ENCODE results near the gene WDSUB1. TPM values are rescaled to one million over a fixed set of nuclear protein-coding genes. Genes with fewer than 3 reads are reported as not detected.

WDSUB1 gene
- total RNA-seq, 1 donor from 2014 or later: not detected

GRCh38 chr2:159279700-159280099 is 6.8 kb downstream of the WDSUB1 start:
- Histone ChIP-seq H3K4me3 (no peak overlapping the region), H3K27me3 (no peaks in the 10 kb centered on the region), H3K27ac (no peak overlapping the region), H3K9me3 (no peaks in the 10 kb centered on the region), H3K4me1 (no peaks in the 10 kb centered on the region), H3K36me3 (peaks cover 0 to 19% of the 10 kb centered on the region in 2 donors)
- intact Hi-C loops (cut with DNase I): no loop called here
- DNase-seq (ENCODE audit: low spot score in 2 of 2): no peak
- TF ChIP-seq CTCF (IDR thresholded peaks at IDR 0.05): no peak

- no peak for DNase-seq (ENCODE audit: low spot score in 2 of 2)
- H3K4me3 ChIP-seq: no peak overlapping the region
- H3K4me1 ChIP-seq: no peaks in the 10 kb centered on the region
- H3K27ac ChIP-seq: no peak overlapping the region
- TF ChIP-seq CTCF (IDR thresholded peaks at IDR 0.05): no peak
- H3K9me3 ChIP-seq: no peaks in the 10 kb centered on the region
- H3K36me3 ChIP-seq: peaks cover 8 to 16% of the 10 kb centered on the region in 2 donors
- intact Hi-C loops (cut with DNase I): no loop called here
- H3K27me3 ChIP-seq: no peaks in the 10 kb centered on the region
These were observed 11.4 kb downstream of the WDSUB1 start for GRCh38 chr2:159275111-159275510.

GRCh38 chr2:159272156-159272555 is 14.3 kb downstream of the WDSUB1 start:
- no peak overlapping the region for H3K4me3 ChIP-seq
- H3K27me3 ChIP-seq: no peaks in the 10 kb centered on the region
- H3K9me3 ChIP-seq: no peaks in the 10 kb centered on the region
- H3K4me1 ChIP-seq: no peaks in the 10 kb centered on the region
- intact Hi-C loops (cut with DNase I): no loop called here
- TF ChIP-seq CTCF (IDR thresholded peaks at IDR 0.05): no peak
- no peak for DNase-seq (ENCODE audit: low spot score in 2 of 2)
- peaks cover 8 to 10% of the 10 kb centered on the region in 2 donors for H3K36me3 ChIP-seq
- H3K27ac ChIP-seq: no peak overlapping the region

- Histone ChIP-seq H3K4me3 (no peak overlapping the region), H3K27me3 (no peaks in the 10 kb centered on the region), H3K27ac (no peak overlapping the region), H3K9me3 (no peaks in the 10 kb centered on the region), H3K4me1 (no peaks in the 10 kb centered on the region), H3K36me3 (peaks cover 8 to 10% of the 10 kb centered on the region in 2 donors)
- no peak for DNase-seq (ENCODE audit: low spot score in 2 of 2)
- intact Hi-C loops (cut with DNase I): no loop called here
- TF ChIP-seq CTCF (IDR thresholded peaks at IDR 0.05): no peak
These were observed 15.6 kb downstream of the WDSUB1 start for GRCh38 chr2:159270744-159271379.

GRCh38 chr2:159267921-159268320 is 18.6 kb downstream of the WDSUB1 start:
- no peak for DNase-seq (ENCODE audit: low spot score in 2 of 2)
- no peak overlapping the region for H3K4me3 ChIP-seq
- peaks cover 6 to 10% of the 10 kb centered on the region in 2 donors for H3K36me3 ChIP-seq
- H3K27me3 ChIP-seq: no peaks in the 10 kb centered on the region
- TF ChIP-seq CTCF (IDR thresholded peaks at IDR 0.05): no peak
- no peaks in the 10 kb centered on the region for H3K9me3 ChIP-seq
- intact Hi-C loops (cut with DNase I): no loop called here
- no peaks in the 10 kb centered on the region for H3K4me1 ChIP-seq
- no peak overlapping the region for H3K27ac ChIP-seq

GRCh38 chr2:159266554-159266953 is 19.9 kb downstream of the WDSUB1 start:
- Histone ChIP-seq H3K4me1 (no peaks in the 10 kb centered on the region), H3K36me3 (peaks cover 6% of the 10 kb centered on the region in 2 donors), H3K27ac (no peak overlapping the region), H3K27me3 (no peaks in the 10 kb centered on the region), H3K9me3 (no peaks in the 10 kb centered on the region), H3K4me3 (no peak overlapping the region)
- intact Hi-C loops (cut with DNase I): no loop called here
- DNase-seq (ENCODE audit: low spot score in 2 of 2): no peak
- TF ChIP-seq CTCF (IDR thresholded peaks at IDR 0.05): no peak

Measured in ascending aorta (tissue), 2 donors.